HG02884 (cell line): ENCODE data around the gene DOK6.
"Not testable (repeated sequence)": the region's sequence is repeated elsewhere in the genome, so short reads cannot be mapped to it uniquely, and the experiment has no call there.

ENCODE experiments used
- ATAC-seq: cut with Tn5 transposase; IDR thresholded peaks from one replicate; pipeline ENCODE4 v1.9.1; 2021; ENCODE audit warnings: mild to moderate bottlenecking, moderate library complexity; ENCODE audit not compliant: unreplicated experiment

The DOK6 gene

DNA sequence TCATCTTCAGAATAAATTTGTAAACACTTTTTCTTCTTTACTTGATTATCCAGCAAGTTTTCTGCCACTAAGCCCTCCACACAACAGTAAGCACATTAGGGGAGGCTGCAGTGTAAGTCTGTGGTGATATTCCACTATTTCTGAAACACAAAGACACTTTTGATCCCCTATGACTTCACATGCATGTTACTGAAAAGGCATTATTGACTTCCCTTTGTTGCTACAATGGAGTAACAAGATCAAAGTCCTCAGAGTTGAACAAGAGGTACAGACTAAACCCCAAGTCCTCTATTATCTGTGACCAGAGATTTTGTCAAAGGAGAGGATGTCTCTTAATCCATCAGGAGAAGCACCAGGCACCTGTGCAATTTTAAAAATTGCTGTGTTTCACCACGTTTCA is 389.1 kb downstream of the DOK6 start:
- ATAC-seq, result no peak

DNA sequence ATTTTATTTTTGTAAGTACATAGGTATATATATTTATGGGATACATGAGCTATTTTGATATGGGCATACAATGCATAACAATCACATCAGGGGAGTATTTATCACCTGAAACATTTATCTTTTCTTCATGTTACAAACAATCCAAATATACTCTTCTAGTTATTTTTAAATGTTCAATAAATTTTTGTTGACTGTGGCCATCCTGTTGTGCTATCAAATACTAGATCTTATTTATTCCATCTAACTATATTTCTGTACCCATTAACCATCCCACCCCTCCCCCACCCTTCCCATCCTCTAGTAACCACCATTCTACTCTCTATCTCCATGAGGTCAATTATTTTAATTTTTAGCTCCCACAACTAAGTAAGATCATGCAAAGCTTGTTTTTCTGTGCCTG is 390.0 kb downstream of the DOK6 start:
- ATAC-seq, result no peak

DNA sequence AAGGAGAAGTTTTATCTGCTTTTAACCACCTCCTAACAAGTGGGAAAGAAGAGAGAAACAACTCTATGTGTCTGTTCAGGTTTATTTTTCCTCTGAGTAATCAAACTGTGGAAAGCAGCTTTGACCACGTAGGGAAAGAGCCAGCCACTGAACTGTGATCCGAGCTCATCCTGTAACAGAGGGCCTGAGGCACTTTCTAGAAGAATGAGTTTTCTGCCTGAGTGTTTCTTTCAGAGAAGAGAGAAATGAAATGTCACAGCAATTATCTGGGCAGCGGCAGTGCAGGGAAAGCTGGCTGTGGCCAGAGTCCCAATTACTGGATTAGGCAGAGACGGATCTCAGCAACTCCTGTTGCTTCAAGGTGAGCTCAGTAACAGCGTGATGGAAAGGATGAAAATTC is 395.1 kb downstream of the DOK6 start:
- ATAC-seq, result no peak

DNA sequence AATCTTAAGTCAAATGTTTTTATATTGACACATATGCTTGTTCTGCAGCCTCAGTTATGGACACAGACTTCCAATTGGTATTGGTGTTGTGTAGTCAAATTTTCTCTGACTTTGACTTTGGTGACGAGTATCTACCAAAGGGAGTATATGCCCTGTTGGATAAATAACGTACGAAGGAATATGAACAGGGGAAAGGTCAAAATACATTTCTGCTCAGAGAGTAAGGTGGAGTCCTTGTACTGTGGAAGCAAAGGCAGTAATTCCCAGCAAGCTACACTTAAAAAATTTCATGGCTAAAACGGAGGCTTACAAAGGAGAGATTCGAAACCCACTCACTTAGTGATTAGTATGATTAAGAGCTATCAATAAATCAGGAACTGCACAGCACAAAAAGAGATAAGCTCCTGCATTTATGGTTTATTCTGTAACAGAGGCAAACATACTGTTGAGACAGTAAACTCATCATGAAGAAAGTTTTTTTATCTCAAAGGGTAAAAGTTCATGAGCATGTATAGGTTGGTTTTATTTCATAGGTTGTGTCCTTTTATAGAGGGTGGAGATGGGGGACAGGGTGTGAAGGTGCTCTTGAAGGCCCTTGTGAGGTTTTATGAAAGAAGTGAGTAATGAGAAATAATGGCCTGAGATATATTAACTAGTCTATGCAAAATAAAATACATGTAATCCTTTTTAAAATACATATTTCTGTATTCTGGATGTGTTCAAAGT is 404.3 kb downstream of the DOK6 start:
- no peak for ATAC-seq

DNA sequence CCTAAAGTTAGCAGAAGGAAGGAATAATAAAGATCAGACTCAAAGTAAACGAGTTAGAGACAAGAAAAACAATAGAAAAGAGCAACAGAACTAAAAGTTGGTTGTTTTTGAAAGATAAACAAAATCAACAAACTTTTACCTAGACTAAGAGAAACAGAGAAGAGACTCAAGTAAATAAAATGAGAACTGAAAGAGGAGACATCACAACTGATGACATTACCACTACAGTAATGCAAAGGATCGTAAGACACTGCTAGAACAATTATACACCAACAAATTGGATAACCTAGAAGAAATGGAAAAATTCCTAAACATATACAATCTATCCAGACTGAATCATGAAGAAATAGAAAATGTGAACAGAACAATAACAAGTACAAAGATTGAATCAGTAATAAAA is 407.7 kb downstream of the DOK6 start:
- no peak for ATAC-seq

DNA sequence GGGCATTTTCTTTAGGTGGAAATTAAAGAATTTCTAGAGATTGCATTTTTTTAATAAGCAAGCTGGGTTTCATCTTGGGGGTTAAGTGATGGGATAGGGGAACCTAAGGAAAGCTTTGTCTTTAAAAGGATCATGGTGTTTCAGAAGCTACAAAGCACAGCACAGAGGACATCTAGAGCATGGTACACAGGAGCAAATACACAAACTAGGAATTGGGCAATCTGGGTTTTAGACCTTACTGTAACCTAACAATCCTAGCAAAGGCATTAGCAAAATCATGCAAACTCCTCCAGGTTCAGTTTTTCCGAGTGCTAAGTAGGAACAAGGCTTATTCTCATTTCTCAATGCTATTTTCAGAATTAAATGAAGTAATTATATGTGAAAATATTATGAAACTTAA is 412.9 kb downstream of the DOK6 start:
- no peak for ATAC-seq

DNA sequence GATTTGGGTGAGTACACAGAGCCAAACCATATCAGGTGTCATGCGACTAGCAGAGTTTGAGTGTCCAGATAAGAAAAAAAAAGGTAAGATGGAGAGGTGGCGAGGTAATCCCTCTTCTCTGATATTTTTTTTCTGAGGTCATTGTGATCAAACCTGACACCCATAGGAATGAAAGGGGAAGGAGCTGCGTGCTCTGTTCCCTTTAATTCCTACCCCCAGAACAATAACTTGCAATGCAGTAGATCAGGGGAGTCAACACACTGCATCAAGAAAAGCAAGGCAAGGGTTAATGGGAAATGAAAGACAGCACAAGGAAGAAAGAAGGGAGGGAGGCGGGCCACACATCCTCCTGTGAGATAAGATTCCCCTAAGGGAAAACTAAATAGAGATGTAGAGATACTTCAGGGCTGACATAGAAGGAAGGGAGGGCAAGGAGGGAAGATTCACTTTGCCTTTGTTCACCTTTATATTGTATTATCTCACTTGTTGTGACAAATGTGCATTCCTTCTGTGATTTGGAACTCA is 414.2 kb downstream of the DOK6 start:
- no peak for ATAC-seq

DNA sequence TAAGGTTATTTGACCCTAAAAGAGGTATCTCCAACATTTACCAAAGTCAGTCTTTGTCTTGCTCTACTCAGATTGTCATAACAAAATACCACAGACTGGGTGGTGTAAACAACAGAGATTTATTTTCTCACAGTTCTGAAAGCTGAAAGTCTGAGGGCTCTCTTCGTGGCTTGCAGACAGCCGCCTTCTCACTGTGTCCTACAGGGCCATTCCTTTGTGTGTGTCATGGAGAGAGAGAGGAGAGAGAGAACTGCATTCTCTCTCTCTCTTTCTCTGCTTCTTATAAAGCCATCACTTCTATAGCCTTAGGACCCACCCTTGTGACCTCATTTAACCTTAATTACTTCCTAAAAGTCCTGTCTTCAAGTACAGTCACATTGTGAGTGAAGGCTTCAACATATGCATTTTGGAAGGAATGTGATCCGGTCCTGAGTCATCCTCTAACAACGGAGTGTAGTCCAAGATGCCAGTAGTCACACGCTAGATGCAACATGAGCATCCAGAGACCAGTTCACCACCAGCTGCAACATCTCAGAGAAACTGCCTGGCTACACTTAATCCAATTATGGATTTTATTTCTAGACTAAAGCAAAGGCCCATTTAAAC is 416.8 kb downstream of the DOK6 start:
- ATAC-seq, result no peak

DNA sequence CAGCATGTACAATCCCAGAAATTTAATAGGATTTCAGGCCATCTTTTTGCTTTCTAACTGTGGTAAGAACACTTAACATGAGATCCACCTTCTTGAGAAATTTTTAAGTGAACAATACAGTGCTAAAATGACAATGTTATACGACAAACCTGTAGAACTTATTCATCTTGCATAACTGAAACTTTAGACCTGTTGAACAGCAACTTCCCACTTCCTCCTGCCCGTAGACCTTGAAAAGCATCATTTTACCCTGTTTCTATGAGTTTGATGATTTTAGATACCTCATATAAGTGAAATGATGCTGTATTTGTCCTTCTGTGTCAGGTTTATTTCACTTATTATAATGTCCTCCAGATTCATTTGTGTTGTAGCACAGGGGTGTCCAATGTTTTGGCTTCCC is 418.8 kb downstream of the DOK6 start:
- no peak for ATAC-seq

DNA sequence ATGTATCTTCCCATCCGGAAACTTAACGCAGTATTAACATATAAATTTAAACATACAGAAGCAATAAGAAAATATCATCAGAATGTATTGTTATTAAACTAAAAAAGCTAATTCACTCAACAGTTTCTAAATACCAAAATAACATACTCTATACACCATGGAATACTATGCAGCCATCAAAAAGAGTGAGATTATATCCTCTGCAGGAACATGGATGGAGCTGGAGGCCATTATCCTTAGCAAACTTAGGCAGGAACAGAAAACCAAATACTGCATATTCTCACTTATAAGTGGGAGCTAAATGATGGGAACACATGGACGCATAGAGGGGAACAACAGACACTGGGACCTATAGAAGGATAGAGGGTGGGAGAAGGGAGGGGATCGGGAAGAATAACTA is 419.9 kb downstream of the DOK6 start:
- ATAC-seq, result no peak

DNA sequence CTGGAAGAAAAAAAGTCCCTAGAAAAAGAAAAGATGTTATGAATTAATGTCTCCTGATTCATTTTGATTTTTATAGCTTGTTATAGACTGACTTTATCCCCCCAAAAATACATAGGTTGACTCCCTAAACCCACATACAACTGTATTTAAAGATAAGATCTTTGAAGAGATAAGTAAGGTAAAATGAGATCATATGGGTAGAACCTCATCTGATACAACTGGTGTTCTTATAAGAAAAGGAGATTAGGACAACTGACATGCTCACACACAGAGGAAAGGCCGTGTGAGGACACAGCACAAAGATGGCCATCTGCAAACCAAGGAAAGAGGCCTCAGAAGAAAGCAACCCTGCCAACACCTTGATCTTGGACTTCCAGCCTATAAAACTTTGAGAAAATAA is 429.5 kb downstream of the DOK6 start:
- no peak for ATAC-seq

DNA sequence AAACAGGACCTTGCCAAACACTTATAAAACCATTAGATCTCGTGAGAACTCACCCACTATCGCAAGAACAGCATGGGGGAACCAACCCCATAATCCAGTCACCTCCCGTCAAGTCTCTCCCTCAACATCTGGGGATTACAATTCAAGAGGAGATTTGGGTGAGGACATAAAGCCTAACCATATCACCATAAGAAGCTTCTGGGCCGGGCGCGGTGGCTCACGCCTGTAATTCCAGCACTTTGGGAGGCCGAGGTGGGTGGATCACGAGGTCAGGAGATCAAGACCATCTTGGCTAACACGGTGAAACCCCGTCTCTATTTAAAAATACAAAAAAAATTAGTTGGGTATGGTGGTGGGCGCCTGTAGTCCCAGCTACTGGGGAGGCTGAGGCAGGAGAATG is 434.3 kb downstream of the DOK6 start:
- not testable (repeated sequence) for ATAC-seq

DNA sequence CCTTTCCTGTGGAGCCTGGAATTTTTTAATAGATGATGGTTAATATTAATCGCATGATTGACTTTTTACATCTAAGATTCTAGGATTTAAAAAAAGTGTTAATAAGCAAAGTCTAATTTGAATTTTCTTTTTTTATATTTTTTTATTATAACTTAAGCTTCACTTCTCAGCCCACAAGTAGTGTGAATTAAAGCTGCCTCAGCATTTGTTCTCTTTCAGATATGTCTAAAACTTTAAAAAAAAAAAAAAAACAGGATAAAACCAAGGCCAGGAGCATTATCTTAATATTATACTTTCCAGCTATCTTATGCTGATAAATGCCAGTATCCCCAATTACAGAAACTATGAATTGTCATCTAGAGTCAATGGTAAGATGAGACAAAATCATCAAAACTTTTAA is 437.3 kb downstream of the DOK6 start:
- no peak for ATAC-seq

DNA sequence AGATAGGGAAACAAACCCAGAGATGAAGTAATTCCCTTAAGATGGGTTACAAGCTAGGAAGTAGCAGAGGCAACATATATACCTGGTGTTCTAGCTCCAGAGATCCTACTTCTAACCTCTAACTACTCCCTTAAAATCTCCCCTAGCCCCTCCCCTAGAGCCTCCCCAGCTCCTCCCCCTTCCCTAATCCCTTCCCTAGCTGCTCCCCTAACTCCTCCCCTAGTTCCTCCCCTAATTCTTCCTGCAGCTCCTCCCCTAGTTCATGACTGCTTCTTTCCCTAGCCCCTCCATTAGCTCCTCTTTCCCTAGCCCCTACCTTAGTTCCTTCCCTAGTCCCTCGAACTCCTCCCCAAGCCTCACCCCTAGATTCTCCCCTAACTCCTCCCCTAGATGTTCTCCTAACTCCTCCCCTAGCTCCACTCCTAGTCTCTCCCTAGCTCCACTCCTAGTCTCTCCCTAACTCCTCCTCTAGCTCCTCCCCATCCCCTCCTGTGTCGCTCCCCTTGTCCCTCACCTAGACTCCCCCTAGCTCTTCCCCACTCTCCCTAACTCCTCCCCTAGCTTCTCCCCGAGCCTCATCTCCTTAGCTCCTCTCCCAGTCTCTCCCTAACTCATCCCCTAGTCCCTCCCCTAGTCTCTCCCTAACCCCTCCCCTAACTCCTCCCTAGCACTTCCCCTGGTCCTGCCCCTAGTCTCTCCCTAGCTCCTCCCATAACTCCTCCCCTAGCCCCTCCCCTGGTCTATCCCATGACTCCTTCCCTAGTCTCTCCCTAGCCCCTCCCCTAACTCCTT is 438.1 kb downstream of the DOK6 start:
- ATAC-seq, result no peak

DNA sequence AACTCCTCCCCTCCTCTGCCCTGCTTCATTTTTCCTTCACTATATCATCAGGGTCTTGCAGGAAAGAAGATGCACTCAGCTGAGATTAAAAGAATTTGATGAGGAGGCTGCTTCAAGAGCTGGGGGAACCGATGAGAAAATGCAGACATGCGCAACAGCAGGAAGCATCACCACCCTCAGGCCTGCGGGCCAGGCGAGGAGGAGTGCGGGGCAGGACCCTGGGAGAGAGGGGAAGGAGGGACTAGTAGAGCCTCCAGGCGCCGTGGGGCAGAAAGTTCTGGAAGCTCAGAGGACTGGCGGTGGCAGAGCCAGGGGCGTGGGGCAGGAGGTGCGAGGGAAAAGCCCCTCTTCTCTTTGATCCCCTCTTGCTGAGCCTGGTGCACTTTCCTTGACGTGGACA is 438.8 kb downstream of the DOK6 start:
- no peak for ATAC-seq

DNA sequence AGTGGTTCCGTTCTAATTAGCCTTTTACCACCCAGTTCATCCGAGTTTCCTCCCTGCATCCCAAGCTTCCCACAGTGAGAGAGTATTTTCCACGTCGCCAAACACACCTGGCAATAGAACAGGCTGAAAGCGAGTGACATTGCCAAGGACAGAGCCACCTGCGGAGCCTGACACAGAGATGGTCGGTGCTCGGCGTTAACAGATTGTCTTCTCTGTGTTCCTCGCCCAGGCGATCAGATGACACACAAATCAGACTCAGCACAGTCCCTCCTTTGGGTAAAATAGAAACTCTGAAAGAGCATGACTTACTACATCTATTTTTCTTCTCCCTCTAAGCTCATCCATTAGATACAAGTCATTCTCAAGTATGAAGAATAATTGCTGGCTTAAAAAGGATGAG is 439.3 kb downstream of the DOK6 start:
- no peak for ATAC-seq

DNA sequence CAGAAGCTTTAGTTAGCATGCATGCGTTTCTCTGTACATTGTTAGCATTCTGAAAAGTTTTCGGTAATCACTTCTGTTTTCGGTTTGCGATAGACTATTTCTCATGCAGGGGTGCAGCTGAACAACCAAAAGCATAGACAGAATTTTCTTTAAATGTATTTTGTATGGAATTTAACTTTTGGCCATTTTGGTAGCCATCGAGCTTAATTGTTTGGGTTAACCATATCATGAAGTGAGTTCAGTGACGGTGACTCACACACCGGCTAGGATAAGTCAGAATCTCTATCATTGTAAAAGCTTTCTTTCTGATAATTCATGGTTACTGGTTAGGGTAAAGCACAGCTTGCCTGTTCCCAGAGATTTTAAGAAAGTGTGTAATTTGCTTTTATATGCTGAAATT is 439.8 kb downstream of the DOK6 start:
- no peak for ATAC-seq

DNA sequence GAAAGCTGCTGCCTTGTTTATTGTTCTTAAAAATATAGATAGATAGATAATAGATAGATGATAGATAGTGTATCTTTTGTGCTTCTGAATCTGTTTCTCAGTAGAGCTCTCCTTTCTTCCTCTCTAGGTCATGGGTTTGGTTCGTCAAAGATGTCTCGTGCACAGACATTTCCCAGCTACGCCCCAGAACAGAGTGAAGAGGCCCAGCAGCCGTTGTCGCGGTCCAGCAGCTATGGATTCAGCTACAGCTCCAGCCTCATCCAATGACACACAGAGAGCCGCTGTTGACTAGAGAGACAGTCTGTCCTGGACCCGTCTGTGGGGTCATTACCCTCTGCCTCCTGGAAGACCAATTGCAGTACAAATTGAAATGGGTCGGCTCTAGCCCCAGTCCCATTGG is 440.4 kb downstream of the DOK6 start:
- ATAC-seq, result no peak

DNA sequence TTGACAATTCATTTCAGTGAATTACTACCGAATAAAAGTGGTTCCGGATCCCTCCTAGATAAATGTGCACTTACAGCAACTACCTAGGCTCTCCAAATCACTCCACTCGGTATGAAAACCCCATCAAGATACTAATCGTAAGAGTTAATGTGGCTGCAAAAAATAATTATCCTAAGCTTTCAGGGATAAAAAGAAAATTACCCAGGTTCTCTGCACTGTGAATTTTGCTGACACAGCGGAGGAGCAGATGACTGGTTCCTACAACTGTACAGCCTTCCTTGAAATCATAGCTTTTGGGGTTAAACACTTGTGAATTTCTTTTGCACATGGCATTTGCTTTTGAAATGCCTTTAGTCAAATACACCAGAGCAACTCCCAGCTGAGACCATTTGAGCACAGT is 442.3 kb downstream of the DOK6 start:
- no peak for ATAC-seq

DNA sequence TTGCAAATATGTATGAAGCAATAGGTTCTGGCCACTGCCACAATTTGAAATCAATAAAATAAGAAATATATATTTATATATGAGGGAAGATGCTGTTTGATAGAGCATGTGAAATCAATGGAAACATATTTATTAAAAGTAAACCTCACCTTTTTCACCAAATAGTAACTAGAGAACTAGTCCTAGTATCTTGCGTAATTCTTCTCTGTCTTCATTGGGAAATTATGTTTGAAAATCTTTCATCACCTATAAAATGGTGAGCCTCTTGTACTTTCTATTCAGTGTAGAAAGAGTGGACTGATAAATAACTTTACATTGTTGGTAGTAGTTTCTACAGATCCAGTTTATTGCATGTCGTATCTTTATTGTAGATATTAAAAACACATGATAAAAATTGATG is 444.0 kb downstream of the DOK6 start:
- ATAC-seq, result no peak

DNA sequence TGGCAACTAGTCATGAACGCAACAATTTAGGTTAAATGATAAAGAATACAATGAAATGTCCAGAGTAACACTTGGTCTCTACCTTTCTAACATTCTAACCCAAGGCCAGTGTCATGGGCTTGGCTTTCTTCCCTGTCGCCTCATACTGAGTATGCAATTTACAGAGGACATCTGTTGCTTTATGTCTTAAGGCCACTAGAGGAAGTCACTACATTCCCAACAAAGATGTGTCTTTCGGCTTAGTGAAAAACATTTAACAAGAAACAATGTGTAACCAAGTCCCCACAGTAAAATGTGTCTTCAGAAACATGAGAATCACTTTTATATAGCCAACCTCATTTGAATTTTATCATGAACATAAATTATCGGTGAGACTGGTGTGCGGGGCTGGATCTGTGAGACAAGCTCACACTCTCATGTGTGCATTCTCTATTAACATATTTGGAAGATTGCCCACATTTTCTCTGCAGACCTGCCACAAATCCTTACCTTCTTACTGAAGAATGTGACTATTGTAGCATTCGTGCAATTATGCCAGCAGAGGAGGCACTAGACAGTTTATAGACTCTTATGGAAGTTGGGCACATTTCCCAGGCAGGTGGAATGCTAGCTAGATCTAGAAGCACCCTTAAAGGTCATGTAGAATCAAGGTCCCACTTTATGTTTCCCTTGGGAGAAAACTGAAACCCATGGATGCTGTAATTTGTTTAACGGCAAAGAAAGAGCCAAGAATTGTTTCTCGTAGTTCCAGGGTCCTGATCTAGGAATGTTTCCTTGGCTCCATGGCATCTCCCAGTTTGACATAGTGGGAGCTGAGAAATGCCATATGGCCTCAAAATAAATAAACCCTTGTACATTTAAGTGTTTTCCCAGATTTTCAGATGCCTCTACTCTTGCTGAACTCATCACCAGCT is 445.2 kb downstream of the DOK6 start:
- no peak for ATAC-seq
